H9 (cell line): ENCODE results near the gene FHOD3. TPM values are rescaled to one million over a fixed set of nuclear protein-coding genes. Genes with fewer than 3 reads are reported as not detected.

Experiments used
- DNase-seq: peaks from one replicate; pipeline ENCODE4 v3.0.0-alpha.2; 2017
- H2AFZ ChIP-seq: one replicate; pipeline ENCODE4 v1.6.1; 2013; ENCODE audit warnings: mild to moderate bottlenecking, low read length, control low read depth, moderate library complexity
- H2AK5ac ChIP-seq: 2 replicates; pipeline ENCODE4 v1.6.1; 2013; ENCODE audit warnings: low read length, control low read depth, mixed read lengths; ENCODE audit not compliant: insufficient read length
- H2BK120ac ChIP-seq: one replicate; pipeline ENCODE4 v1.6.1; 2013; ENCODE audit warnings: low read depth, mild to moderate bottlenecking, low read length, control low read depth, inconsistent platforms; ENCODE audit not compliant: poor library complexity, severe bottlenecking
- H2BK12ac ChIP-seq: 2 replicates; pipeline ENCODE4 v1.6.1; 2013; ENCODE audit warnings: low read length, control low read depth, mixed read lengths, low read depth; ENCODE audit not compliant: insufficient read length
- H2BK15ac ChIP-seq: 2 replicates; pipeline ENCODE4 v1.6.1; 2013; ENCODE audit warnings: low read depth, low read length, control low read depth
- H2BK20ac ChIP-seq: one replicate; pipeline ENCODE4 v1.6.1; 2013; ENCODE audit warnings: low read depth, mild to moderate bottlenecking, low read length, control low read depth, inconsistent platforms; ENCODE audit not compliant: poor library complexity, severe bottlenecking
- H2BK5ac ChIP-seq: 2 replicates; pipeline ENCODE4 v1.6.1; 2013; ENCODE audit warnings: low read length, control low read depth, mixed read lengths; ENCODE audit not compliant: insufficient read length
- H3K14ac ChIP-seq: 2 replicates; pipeline ENCODE4 v1.6.1; 2013; ENCODE audit warnings: low read length, control low read depth; ENCODE audit not compliant: insufficient read depth
- H3K18ac ChIP-seq: 2 replicates; pipeline ENCODE4 v1.6.1; 2013; ENCODE audit warnings: low read depth, mild to moderate bottlenecking, mixed read lengths, low read length, control low read depth; ENCODE audit not compliant: insufficient read length
- H3K23ac ChIP-seq: 2 replicates; pipeline ENCODE4 v1.6.1; 2013; ENCODE audit warnings: low read length, control low read depth, mixed read lengths, low read depth; ENCODE audit not compliant: insufficient read length
- H3K23me2 ChIP-seq: 2 replicates; pipeline ENCODE4 v1.6.1; 2013; ENCODE audit warnings: low read depth, mild to moderate bottlenecking, mixed read lengths, low read length, control low read depth; ENCODE audit not compliant: insufficient read length, poor library complexity, severe bottlenecking
- H3K27ac ChIP-seq: 2 replicates; pipeline ENCODE4 v1.5.1; 2013; ENCODE audit warnings: low read length, control low read depth, mixed read lengths, low read depth; ENCODE audit not compliant: insufficient read length
- H3K27me3 ChIP-seq: 2 replicates; pipeline ENCODE4 v1.6.1; 2013; ENCODE audit warnings: low read length, control low read depth, inconsistent platforms; ENCODE audit not compliant: insufficient read depth
- H3K4ac ChIP-seq: 2 replicates; pipeline ENCODE4 v1.6.1; 2013; ENCODE audit warnings: low read depth, mild to moderate bottlenecking, control low read depth, inconsistent platforms, low read length, moderate library complexity
- H3K4me1 ChIP-seq: 2 replicates; pipeline ENCODE4 v1.6.1; 2013; ENCODE audit warnings: low read length, control low read depth, inconsistent platforms; ENCODE audit not compliant: insufficient read depth
- H3K4me2 ChIP-seq: 2 replicates; pipeline ENCODE4 v1.6.1; 2013; ENCODE audit warnings: low read length, control low read depth, mixed read lengths; ENCODE audit not compliant: insufficient read length, insufficient read depth
- H3K56ac ChIP-seq: 2 replicates; pipeline ENCODE4 v1.6.1; 2013; ENCODE audit warnings: low read depth, mild to moderate bottlenecking, mixed read lengths, low read length, control low read depth; ENCODE audit not compliant: insufficient read length
- H3K79me1 ChIP-seq: 2 replicates; pipeline ENCODE4 v1.6.1; 2013; ENCODE audit warnings: low read depth, mild to moderate bottlenecking, moderate library complexity, low read length, control low read depth, inconsistent platforms; ENCODE audit not compliant: insufficient read depth, poor library complexity, severe bottlenecking
- H3K79me2 ChIP-seq: 2 replicates; pipeline ENCODE4 v1.6.1; 2013; ENCODE audit warnings: low read length, control low read depth, inconsistent platforms; ENCODE audit not compliant: insufficient read depth
- H3K9ac ChIP-seq: 2 replicates; pipeline ENCODE4 v1.6.1; 2013; ENCODE audit warnings: low read length, control low read depth, mixed read lengths; ENCODE audit not compliant: insufficient read length; ENCODE audit errors: extremely low read depth
- H3K9me3 ChIP-seq: one replicate; pipeline ENCODE4 v1.6.1; 2013; ENCODE audit warnings: low read depth, low read length, inconsistent platforms; ENCODE audit not compliant: control insufficient read depth
- H3T11ph ChIP-seq: one replicate; pipeline ENCODE4 v1.6.1; 2013; ENCODE audit warnings: mild to moderate bottlenecking, low read length, control low read depth, inconsistent platforms
- H4K20me1 ChIP-seq: one replicate; pipeline ENCODE4 v1.6.1; 2013; ENCODE audit not compliant: control insufficient read depth, insufficient read length, insufficient read depth
- H4K5ac ChIP-seq: 2 replicates; pipeline ENCODE4 v1.6.1; 2013; ENCODE audit warnings: low read depth, mild to moderate bottlenecking, mixed read lengths, low read length, control low read depth; ENCODE audit not compliant: insufficient read length
- H4K8ac ChIP-seq: replicated peaks from 2 replicates; pipeline ENCODE4 v1.6.1; 2013; ENCODE audit warnings: low read length, control low read depth, mixed read lengths, low read depth; ENCODE audit not compliant: insufficient read length
- H4K91ac ChIP-seq: 2 replicates; pipeline ENCODE4 v1.6.1; 2013; ENCODE audit warnings: low read depth, mild to moderate bottlenecking, moderate library complexity, mixed read lengths, low read length, control low read depth; ENCODE audit not compliant: insufficient read length
- H3K27ac Mint-ChIP-seq, 3 experiments: 2 replicates in 2 of 3; 3 replicates in 1 of 3; pipeline ENCODE4 v1.8.0; 2020 to 2021; ENCODE audit warnings: mixed read lengths in 3 of 3, mild to moderate bottlenecking in 1 of 3, moderate library complexity in 1 of 3
- H3K27me3 Mint-ChIP-seq: 2 replicates; pipeline ENCODE4 v1.8.0; 2021; ENCODE audit warnings: low read depth, mild to moderate bottlenecking, moderate library complexity, mixed read lengths
- H3K36me3 Mint-ChIP-seq, 3 experiments: 2 replicates in 2 of 3; 3 replicates in 1 of 3; pipeline ENCODE4 v1.8.0; 2020 to 2021; ENCODE audit warnings: low read depth in 3 of 3, mixed read lengths in 3 of 3; ENCODE audit not compliant: insufficient read depth in 1 of 3
- H3K4me1 Mint-ChIP-seq, 2 experiments: 2 replicates each; pipeline ENCODE4 v1.8.0; 2020; ENCODE audit warnings: mixed read lengths in 2 of 2
- H3K4me3 Mint-ChIP-seq, 2 experiments: 2 replicates in 1 of 2; 3 replicates in 1 of 2; pipeline ENCODE4 v1.8.0; 2020 to 2021; ENCODE audit warnings: mild to moderate bottlenecking in 2 of 2, mixed read lengths in 2 of 2, moderate library complexity in 1 of 2
- H3K9me3 Mint-ChIP-seq, 2 experiments: 2 replicates in 1 of 2; 3 replicates in 1 of 2; pipeline ENCODE4 v1.8.0; 2020; ENCODE audit warnings: mild to moderate bottlenecking in 2 of 2, mixed read lengths in 2 of 2, moderate library complexity in 1 of 2
- WGBS: extraction: QIAGEN DNeasy Blood & Tissue Kit; methylation state at CpG from one replicate; pipeline ENCODE4 v1.1.7; 2013; ENCODE audit warnings: missing lambda C conversion rate, low lambda C conversion rate, mixed read lengths; ENCODE audit not compliant: insufficient read length; ENCODE audit errors: extremely low coverage; 5-methylcytosine and 5-hydroxymethylcytosine counted together
- total RNA-seq: library from RNA; stranded (reverse); gene quantifications from 2 replicates; pipeline ENCODE4 v1.2.1, GENCODE V29; 2021
- TF ChIP-seq, protein P1 (sequence below): fragments of 200-600 bp; sonication (generic); conservative IDR thresholded peaks from 3 replicates; pipeline ENCODE4 v1.8.0; 2021; ENCODE audit warnings: antibody characterized with exemption, mild to moderate bottlenecking

The FHOD3 gene
- total RNA-seq, 1 experiment from 2014 or later: 8.0 TPM

DNA sequence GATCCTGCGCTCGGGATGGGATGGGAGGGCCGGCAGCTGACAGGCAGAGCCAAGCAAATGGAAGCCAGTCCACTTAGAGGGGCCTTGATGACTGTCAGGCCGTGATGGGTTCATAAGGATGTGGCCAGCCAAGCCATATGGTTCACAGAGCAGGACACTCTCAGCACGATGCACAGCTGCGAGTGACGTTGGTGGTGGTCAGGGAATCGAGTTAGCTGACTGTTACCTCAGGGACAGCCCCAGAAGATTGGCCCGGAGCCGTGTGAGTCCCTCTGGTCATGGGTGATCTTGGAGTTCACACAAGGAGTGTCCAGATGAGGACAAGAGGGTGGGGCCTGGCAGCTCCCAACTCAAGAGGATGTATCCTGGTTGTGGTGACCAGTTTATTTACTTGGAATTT is 461.1 kb downstream of the FHOD3 start:
- H4K91ac ChIP-seq: no peak overlapping the region
- no peak overlapping the region for H2BK120ac ChIP-seq
- H2AK5ac ChIP-seq: no peak overlapping the region
- no peak overlapping the region for H3T11ph ChIP-seq
- H3K56ac ChIP-seq: no peak overlapping the region
- Mint-ChIP-seq H3K9me3 (no peaks in the 10 kb centered on the region), H3K36me3 (peaks cover 0 to 8% (median 5%) of the 10 kb centered on the region in 3 experiments; a peak in 2 of 7 replicates), H3K4me1 (peaks cover 7 to 14% of the 10 kb centered on the region in 2 experiments; a peak in 3 of 4 replicates), H3K27ac (no peak overlapping the region), H3K4me3 (no peak overlapping the region), H3K27me3 (no peaks in the 10 kb centered on the region)
- no peak overlapping the region for H3K9ac ChIP-seq
- no peak overlapping the region for H3K27ac ChIP-seq
- H3K4me2 ChIP-seq: no peak overlapping the region
- H3K23ac ChIP-seq: no peak overlapping the region
- no peak overlapping the region for H3K4ac ChIP-seq
- no peaks in the 10 kb centered on the region for H4K20me1 ChIP-seq
- TF ChIP-seq, protein P1, sequence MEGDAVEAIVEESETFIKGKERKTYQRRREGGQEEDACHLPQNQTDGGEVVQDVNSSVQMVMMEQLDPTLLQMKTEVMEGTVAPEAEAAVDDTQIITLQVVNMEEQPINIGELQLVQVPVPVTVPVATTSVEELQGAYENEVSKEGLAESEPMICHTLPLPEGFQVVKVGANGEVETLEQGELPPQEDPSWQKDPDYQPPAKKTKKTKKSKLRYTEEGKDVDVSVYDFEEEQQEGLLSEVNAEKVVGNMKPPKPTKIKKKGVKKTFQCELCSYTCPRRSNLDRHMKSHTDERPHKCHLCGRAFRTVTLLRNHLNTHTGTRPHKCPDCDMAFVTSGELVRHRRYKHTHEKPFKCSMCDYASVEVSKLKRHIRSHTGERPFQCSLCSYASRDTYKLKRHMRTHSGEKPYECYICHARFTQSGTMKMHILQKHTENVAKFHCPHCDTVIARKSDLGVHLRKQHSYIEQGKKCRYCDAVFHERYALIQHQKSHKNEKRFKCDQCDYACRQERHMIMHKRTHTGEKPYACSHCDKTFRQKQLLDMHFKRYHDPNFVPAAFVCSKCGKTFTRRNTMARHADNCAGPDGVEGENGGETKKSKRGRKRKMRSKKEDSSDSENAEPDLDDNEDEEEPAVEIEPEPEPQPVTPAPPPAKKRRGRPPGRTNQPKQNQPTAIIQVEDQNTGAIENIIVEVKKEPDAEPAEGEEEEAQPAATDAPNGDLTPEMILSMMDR: no peak
- no peak overlapping the region for H4K5ac ChIP-seq
- no peak overlapping the region for H4K8ac ChIP-seq
- no peak overlapping the region for H2AFZ ChIP-seq
- H3K18ac ChIP-seq: no peak overlapping the region
- DNase-seq: no peak
- no peak overlapping the region for H2BK5ac ChIP-seq
- H2BK20ac ChIP-seq: no peak overlapping the region
- no peaks in the 10 kb centered on the region for H3K9me3 ChIP-seq
- no peak overlapping the region for H2BK15ac ChIP-seq
- no peaks in the 10 kb centered on the region for H3K79me1 ChIP-seq
- H3K14ac ChIP-seq: no peak overlapping the region
- no CpG with 5 or more reads among the region's 10 CpGs for WGBS
- no peaks in the 10 kb centered on the region for H3K27me3 ChIP-seq
- no peaks in the 10 kb centered on the region for H3K4me1 ChIP-seq
- H2BK12ac ChIP-seq: no peak overlapping the region
- no peaks in the 10 kb centered on the region for H3K79me2 ChIP-seq
- no peaks in the 10 kb centered on the region for H3K23me2 ChIP-seq
